Uterus (tissue), 4 donors: ENCODE data around the gene RBMS1. TPM values are rescaled to one million over a fixed set of nuclear protein-coding genes. Genes with fewer than 3 reads are reported as not detected.

Experiments
- DNase-seq, 2 donors: peaks; one replicate each; pipeline ENCODE4 v3.0.0-alpha.2; 2019 to 2020
- H3K27ac ChIP-seq, 2 donors: fragments of 200-600 bp; sonication (generic); 1 replicate in 1 of 2; 2 replicates in 1 of 2; pipeline ENCODE4 v1.5.1; 2016 to 2018
- H3K27me3 ChIP-seq, 2 donors: fragments of 200-600 bp; sonication (generic); one replicate each; pipeline ENCODE4 v1.5.1; 2018 to 2019; ENCODE audit warnings: control low read depth in 1 of 2
- H3K36me3 ChIP-seq, 2 donors: fragments of 200-600 bp; sonication (generic); one replicate each; pipeline ENCODE4 v1.5.1; 2019; ENCODE audit warnings: control low read depth in 1 of 2
- H3K4me1 ChIP-seq, 2 donors: fragments of 200-600 bp; sonication (generic); one replicate each; pipeline ENCODE4 v1.5.1; 2018 to 2019; ENCODE audit warnings: control low read depth in 1 of 2
- H3K4me3 ChIP-seq, 2 donors: fragments of 200-600 bp; sonication (generic); 1 replicate in 1 of 2; 2 replicates in 1 of 2; pipeline ENCODE4 v1.5.1; 2018 to 2019; ENCODE audit warnings: mild to moderate bottlenecking in 1 of 2
- H3K9me3 ChIP-seq, 2 donors: fragments of 200-600 bp; sonication (generic); one replicate each; pipeline ENCODE4 v1.5.1; 2019; ENCODE audit warnings: control low read depth in 1 of 2
- POLR2A ChIP-seq, 2 donors: fragments of 450-650 bp; IDR thresholded peaks; one replicate each; pipeline ENCODE4 v1.6.1; 2016; ENCODE audit warnings: antibody characterized with exemption in 2 of 2, mild to moderate bottlenecking in 1 of 2, moderate library complexity in 1 of 2
- intact Hi-C: fragments of 100-400 bp; cut with DNase I; formaldehyde crosslinking; loops from one replicate; pipeline ENCODE4 v1.15.1; 2023; ENCODE audit warnings: low total_unique reads
- total RNA-seq, 4 donors: library from RNA; depleted of rRNA in 3 of 4; stranded (reverse); fragments of >200 nt in 3 of 4; gene quantifications; one replicate each; pipeline versions ENCODE4 v1.1.0 to v1.2.4, GENCODE V29; 2014 to 2023
- TF ChIP-seq, protein P1 (sequence below), 4 experiments: fragments of 200-600 bp in 2 of 4; fragments of 450-650 bp in 2 of 4; sonication (generic) in 2 of 4; IDR thresholded peaks; one replicate each; pipeline ENCODE4 v1.5.1; 2016 to 2019; ENCODE audit warnings: antibody characterized with exemption in 4 of 4, mild to moderate bottlenecking in 2 of 4, moderate library complexity in 1 of 4
- donor health status: DM: yes; HTN: yes; CAD: no.

RBMS1 gene
- total RNA-seq, 4 donors from 2014 or later = 30.5 to 149 (median 88.9) TPM

GRCh38 chr2:160293391-160294091, 200.1 kb downstream of the RBMS1 start:
- intact Hi-C loops = no loop called here
- H3K36me3 ChIP-seq = no peaks in the 10 kb centered on the region
- H3K27me3 ChIP-seq = no peaks in the 10 kb centered on the region
- DNase-seq = peak; percentile 34 to 47
- TF ChIP-seq POLR2A (IDR thresholded peaks at IDR 0.05) = no peak
- TF ChIP-seq, protein P1, sequence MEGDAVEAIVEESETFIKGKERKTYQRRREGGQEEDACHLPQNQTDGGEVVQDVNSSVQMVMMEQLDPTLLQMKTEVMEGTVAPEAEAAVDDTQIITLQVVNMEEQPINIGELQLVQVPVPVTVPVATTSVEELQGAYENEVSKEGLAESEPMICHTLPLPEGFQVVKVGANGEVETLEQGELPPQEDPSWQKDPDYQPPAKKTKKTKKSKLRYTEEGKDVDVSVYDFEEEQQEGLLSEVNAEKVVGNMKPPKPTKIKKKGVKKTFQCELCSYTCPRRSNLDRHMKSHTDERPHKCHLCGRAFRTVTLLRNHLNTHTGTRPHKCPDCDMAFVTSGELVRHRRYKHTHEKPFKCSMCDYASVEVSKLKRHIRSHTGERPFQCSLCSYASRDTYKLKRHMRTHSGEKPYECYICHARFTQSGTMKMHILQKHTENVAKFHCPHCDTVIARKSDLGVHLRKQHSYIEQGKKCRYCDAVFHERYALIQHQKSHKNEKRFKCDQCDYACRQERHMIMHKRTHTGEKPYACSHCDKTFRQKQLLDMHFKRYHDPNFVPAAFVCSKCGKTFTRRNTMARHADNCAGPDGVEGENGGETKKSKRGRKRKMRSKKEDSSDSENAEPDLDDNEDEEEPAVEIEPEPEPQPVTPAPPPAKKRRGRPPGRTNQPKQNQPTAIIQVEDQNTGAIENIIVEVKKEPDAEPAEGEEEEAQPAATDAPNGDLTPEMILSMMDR (IDR thresholded peaks at IDR 0.05) = no peak
- H3K4me1 ChIP-seq = peaks cover 0 to 16% of the 10 kb centered on the region in 2 donors
- peak overlapping the region; percentile 60 for H3K27ac ChIP-seq
- H3K4me3 ChIP-seq = no peak overlapping the region
- no peaks in the 10 kb centered on the region for H3K9me3 ChIP-seq

DNA sequence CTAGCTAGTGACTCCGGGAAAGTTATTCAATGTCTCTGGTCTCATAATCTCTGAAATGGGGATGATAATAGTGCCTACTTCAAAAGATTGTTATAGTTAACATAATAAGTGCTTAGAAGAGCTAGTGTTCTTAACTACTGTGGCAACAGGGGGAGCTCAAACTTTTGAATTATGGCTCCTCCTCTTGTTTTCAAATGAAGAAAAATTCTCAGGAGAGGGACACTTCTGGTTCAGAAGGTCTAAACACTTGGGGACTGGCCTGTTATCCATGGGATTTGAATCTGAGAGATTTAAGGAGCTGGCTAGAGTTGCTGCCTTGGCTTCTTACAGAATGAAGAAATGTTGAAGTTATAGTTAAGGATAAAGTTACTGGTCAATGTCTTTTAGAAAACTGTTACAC, 201.4 kb downstream of the RBMS1 start:
- Histone ChIP-seq H3K27me3 (no peaks in the 10 kb centered on the region), H3K36me3 (no peaks in the 10 kb centered on the region), H3K27ac (peak overlapping the region; percentile 60), H3K4me1 (peaks cover 0 to 16% of the 10 kb centered on the region in 2 donors), H3K4me3 (no peak overlapping the region), H3K9me3 (no peaks in the 10 kb centered on the region)
- TF ChIP-seq, protein P1 (IDR thresholded peaks at IDR 0.05) = peak in 2 of 4 experiments; percentile 11 to 12
- no peak for TF ChIP-seq POLR2A (IDR thresholded peaks at IDR 0.05)
- no peak for DNase-seq
- intact Hi-C loops = no loop called here

GRCh38 chr2:160291382-160291781, 202.2 kb downstream of the RBMS1 start:
- Histone ChIP-seq H3K27ac (peak overlapping the region; percentile 33 to 60), H3K4me1 (peaks cover 0 to 16% of the 10 kb centered on the region in 2 donors), H3K36me3 (no peaks in the 10 kb centered on the region), H3K4me3 (no peak overlapping the region), H3K27me3 (no peaks in the 10 kb centered on the region), H3K9me3 (no peaks in the 10 kb centered on the region)
- no peak for DNase-seq
- TF ChIP-seq, protein P1 (IDR thresholded peaks at IDR 0.05) = peak in 1 of 4 experiments; percentile 5
- TF ChIP-seq POLR2A (IDR thresholded peaks at IDR 0.05) = no peak
- intact Hi-C loops = no loop called here

GRCh38 chr2:160290598-160290997, 203.0 kb downstream of the RBMS1 start:
- Histone ChIP-seq H3K36me3 (no peaks in the 10 kb centered on the region), H3K27ac (peak overlapping the region; percentile 33 to 60), H3K4me1 (peaks cover 0 to 15% of the 10 kb centered on the region in 2 donors), H3K9me3 (no peaks in the 10 kb centered on the region), H3K4me3 (no peak overlapping the region), H3K27me3 (no peaks in the 10 kb centered on the region)
- no peak for DNase-seq
- intact Hi-C loops = no loop called here
- TF ChIP-seq, protein P1 (IDR thresholded peaks at IDR 0.05) = no peak
- no peak for TF ChIP-seq POLR2A (IDR thresholded peaks at IDR 0.05)

DNA sequence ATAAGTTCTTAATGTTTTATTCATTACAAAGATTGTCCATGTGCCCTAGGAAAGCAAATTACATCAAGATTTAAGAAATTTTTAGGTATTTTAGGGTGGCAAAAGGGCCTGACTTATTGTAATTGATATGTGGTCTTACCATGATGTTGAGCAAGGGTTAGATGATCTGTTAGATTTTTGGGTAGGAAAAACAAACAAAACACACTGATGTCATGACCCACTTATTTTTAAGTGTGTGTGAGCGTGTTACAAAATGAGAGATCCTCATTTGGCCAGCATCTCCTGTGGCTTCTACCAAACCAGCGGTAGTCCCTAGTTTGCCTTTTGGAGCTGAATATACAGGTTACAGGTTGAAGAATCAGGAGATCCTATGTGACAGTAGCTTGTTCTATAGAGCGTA, 203.8 kb downstream of the RBMS1 start:
- H3K9me3 ChIP-seq = no peaks in the 10 kb centered on the region
- DNase-seq = no peak
- intact Hi-C loops = no loop called here
- H3K4me1 ChIP-seq = peaks cover 0 to 7% of the 10 kb centered on the region in 2 donors
- TF ChIP-seq, protein P1 (IDR thresholded peaks at IDR 0.05) = no peak
- TF ChIP-seq POLR2A (IDR thresholded peaks at IDR 0.05) = no peak
- H3K36me3 ChIP-seq = no peaks in the 10 kb centered on the region
- no peaks in the 10 kb centered on the region for H3K27me3 ChIP-seq
- H3K27ac ChIP-seq = peak overlapping the region; percentile 6 to 60
- H3K4me3 ChIP-seq = no peak overlapping the region
